GM23248 (cell line): ENCODE data around the gene VSX1.

Source experiments
- EZH2 ChIP-seq: fragments of 200-600 bp; sonication (generic); IDR thresholded peaks from 2 replicates; pipeline ENCODE4 v1.6.1; 2018; ENCODE audit warnings: antibody characterized with exemption, mild to moderate bottlenecking; ENCODE audit not compliant: insufficient read depth, poor library complexity, severe bottlenecking
- EZH2phosphoT487 ChIP-seq: fragments of 200-600 bp; sonication (generic); IDR thresholded peaks from 2 replicates; pipeline ENCODE4 v1.6.1; 2018; ENCODE audit warnings: antibody characterized with exemption, moderate library complexity, mild to moderate bottlenecking, low read depth; ENCODE audit not compliant: insufficient read depth

DNA sequence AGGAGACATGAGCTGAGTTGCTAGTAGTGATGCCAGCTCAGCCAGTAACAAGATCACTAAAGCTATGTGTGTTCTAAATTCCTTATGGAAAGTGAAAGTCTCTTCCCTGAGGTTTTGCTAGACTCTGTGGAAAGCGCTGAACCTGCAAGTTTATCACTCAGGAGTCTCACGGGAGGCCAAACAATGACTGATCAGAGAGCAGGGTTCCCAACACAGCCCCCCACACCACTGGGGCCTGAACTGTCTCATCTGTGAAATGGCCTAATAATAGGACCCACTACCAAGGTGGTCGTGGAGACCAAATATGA lies 43.9 kb downstream of the VSX1 start:
- no peak for TF ChIP-seq EZH2
- TF ChIP-seq EZH2phosphoT487, result no peak
